BJ (cell line): ENCODE measurements around the gene GUCY1A1. TPM values are rescaled to one million over a fixed set of nuclear protein-coding genes. Genes with fewer than 3 reads are reported as not detected.

Experiments used
- CTCF ChIA-PET: fragments of 350-600 bp; formaldehyde crosslinking; extraction: SDS; loops from one replicate; lab custom pipeline; 2021; ENCODE audit warnings: antibody characterized with exemption, inconsistent platforms; lab: Yijun Ruan, JAX
- POLR2A ChIA-PET: fragments of 300-600 bp; sonication (Branson Sonifier 250); formaldehyde crosslinking; extraction: SDS; loops from one replicate; lab custom pipeline; 2021; ENCODE audit warnings: antibody characterized with exemption; lab: Charles Lee
- DNase-seq: peaks from one replicate; pipeline ENCODE4 v3.0.0-alpha.2; 2011; ENCODE audit warnings: low read depth
- H3K27me3 ChIP-seq: 2 replicates; pipeline ENCODE4 v1.6.0; 2011; ENCODE audit warnings: low read length; ENCODE audit not compliant: control insufficient read depth, insufficient read depth
- H3K36me3 ChIP-seq: 2 replicates; pipeline ENCODE4 v1.5.1; 2011; ENCODE audit warnings: low read length; ENCODE audit not compliant: control insufficient read depth, insufficient read depth
- H3K4me3 ChIP-seq: 2 replicates; pipeline ENCODE4 v1.5.1; 2011; ENCODE audit warnings: low read depth, mild to moderate bottlenecking, control low read depth, low read length
- CTCF ChIP-seq: IDR thresholded peaks from 2 replicates; pipeline ENCODE4 v1.5.1; 2011; ENCODE audit warnings: low read depth, mild to moderate bottlenecking, control low read depth, inconsistent platforms, low read length, moderate library complexity; ENCODE audit not compliant: insufficient read depth
- polyA plus RNA-seq: library from polyadenylated mRNA; depleted of rRNA; stranded (reverse); fragments of >200 nt; gene quantifications from 2 replicates; pipeline ENCODE4 v1.2.3, GENCODE V29; 2011

GUCY1A1 gene
- polyA plus RNA-seq, 1 experiment = 0.23 TPM

- CTCF ChIA-PET = interaction anchor here (1.4 kb wide), 1 partner anchor 26 kb away, joined by 3 read pairs; no protein-coding TSS in a partner anchor
- POLR2A ChIA-PET = no interaction called here
These were observed 7.5 kb upstream of the GUCY1A1 start for GRCh38 chr4:155659176-155659575.

GRCh38 chr4:155660436-155660835 is 6.2 kb upstream of the GUCY1A1 start:
- Histone ChIP-seq H3K4me3 (no peak overlapping the region), H3K27me3 (no peaks in the 10 kb centered on the region; the same call in 1 of the 2 replicates), H3K36me3 (no peaks in the 10 kb centered on the region)
- ChIA-PET POLR2A (no interaction called here), CTCF (interaction anchor here (1.4 kb wide), 1 partner anchor 24 kb away, joined by 3 read pairs; no protein-coding TSS in a partner anchor)
- TF ChIP-seq CTCF = no peak
- no peak for DNase-seq

More at GRCh38 chr4:155659176-155659575, 7.5 kb upstream of the GUCY1A1 start:
- DNase-seq = no peak
- no peak for TF ChIP-seq CTCF
- Histone ChIP-seq H3K4me3 (no peak overlapping the region), H3K27me3 (no peaks in the 10 kb centered on the region; the same call in 1 of the 2 replicates), H3K36me3 (no peaks in the 10 kb centered on the region)

GRCh38 chr4:155665054-155665453 is 1.6 kb upstream of the GUCY1A1 start:
- POLR2A ChIA-PET = no interaction called here
- H3K27me3 ChIP-seq = peaks cover 8% of the 10 kb centered on the region

GRCh38 chr4:155667222-155667567 is 547 bp downstream of the GUCY1A1 start:
- no peak for TF ChIP-seq CTCF
- CTCF ChIA-PET = no interaction called here
- peak overlapping the region; percentile 48 for H3K4me3 ChIP-seq
- peaks cover 8% of the 10 kb centered on the region for H3K27me3 ChIP-seq
- H3K36me3 ChIP-seq = no peaks in the 10 kb centered on the region
- POLR2A ChIA-PET = no interaction called here
- no peak for DNase-seq

More at GRCh38 chr4:155665054-155665453, 1.6 kb upstream of the GUCY1A1 start:
- no peak for DNase-seq
- no peak for TF ChIP-seq CTCF
- CTCF ChIA-PET = interaction anchor here (0.5 kb wide), 1 partner anchor 122 kb away, joined by 3 read pairs; no protein-coding TSS in a partner anchor
- no peaks in the 10 kb centered on the region for H3K36me3 ChIP-seq
- H3K4me3 ChIP-seq = no peak overlapping the region

GRCh38 chr4:155667568-155668511 is 1.2 kb downstream of the GUCY1A1 start:
- CTCF ChIA-PET = no interaction called here
- Histone ChIP-seq H3K4me3 (peak overlapping the region; percentile 48), H3K36me3 (no peaks in the 10 kb centered on the region), H3K27me3 (peaks cover 8% of the 10 kb centered on the region)
- POLR2A ChIA-PET = no interaction called here
- no peak for DNase-seq
- TF ChIP-seq CTCF = no peak
